ENCODE data around the gene MSI2.
A peak's percentile ranks its signal among the peaks of the same experiment; 100 is the strongest.

MSI2 gene

GRCh38 chr17:57355090-57355859 lies 99.0 kb downstream of the MSI2 start:
- DNase-seq (ENCODE audit: low spot score) = no peak
- ChIA-PET CTCF (no interaction called here), POLR2A (ENCODE audit: low non-redundant PET) (no interaction called here)
- H3K27ac ChIP-seq = no peak overlapping the region
- TF ChIP-seq, protein P1, sequence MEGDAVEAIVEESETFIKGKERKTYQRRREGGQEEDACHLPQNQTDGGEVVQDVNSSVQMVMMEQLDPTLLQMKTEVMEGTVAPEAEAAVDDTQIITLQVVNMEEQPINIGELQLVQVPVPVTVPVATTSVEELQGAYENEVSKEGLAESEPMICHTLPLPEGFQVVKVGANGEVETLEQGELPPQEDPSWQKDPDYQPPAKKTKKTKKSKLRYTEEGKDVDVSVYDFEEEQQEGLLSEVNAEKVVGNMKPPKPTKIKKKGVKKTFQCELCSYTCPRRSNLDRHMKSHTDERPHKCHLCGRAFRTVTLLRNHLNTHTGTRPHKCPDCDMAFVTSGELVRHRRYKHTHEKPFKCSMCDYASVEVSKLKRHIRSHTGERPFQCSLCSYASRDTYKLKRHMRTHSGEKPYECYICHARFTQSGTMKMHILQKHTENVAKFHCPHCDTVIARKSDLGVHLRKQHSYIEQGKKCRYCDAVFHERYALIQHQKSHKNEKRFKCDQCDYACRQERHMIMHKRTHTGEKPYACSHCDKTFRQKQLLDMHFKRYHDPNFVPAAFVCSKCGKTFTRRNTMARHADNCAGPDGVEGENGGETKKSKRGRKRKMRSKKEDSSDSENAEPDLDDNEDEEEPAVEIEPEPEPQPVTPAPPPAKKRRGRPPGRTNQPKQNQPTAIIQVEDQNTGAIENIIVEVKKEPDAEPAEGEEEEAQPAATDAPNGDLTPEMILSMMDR (conservative IDR thresholded peaks at IDR 0.05; ENCODE audit: low read depth) = no peak

DNA sequence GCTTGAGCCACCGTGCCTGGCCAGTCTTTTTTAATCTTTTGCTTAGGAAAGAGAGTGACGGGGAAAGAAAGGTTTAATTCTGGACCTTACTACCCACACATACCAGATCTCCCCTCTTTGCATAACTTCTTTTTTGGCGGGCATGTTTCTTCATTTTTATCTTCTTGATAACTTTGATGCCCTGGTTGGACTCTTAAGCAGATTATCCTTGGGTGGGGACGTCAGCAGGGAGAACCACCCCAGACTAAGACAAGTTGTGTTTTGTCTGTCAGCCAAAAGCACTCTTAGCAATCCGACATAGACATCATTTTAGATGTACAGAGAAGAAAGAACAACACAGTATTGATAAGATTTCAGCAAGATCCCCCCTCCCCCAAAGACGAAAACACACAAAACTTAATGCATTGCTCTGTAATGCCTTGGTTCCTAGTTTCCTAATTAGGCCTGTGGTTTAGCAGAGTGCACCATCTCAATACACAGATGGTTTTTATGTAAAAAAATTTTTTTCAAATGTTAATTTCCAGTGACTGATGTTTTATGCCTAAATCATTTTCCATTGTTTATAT lies 99.9 kb downstream of the MSI2 start:
- ChIA-PET POLR2A (ENCODE audit: low non-redundant PET) (no interaction called here), CTCF (no interaction called here)
- TF ChIP-seq, protein P1 (conservative IDR thresholded peaks at IDR 0.05; ENCODE audit: low read depth) = no peak
- H3K27ac ChIP-seq = no peak overlapping the region
- DNase-seq (ENCODE audit: low spot score) = no peak

DNA sequence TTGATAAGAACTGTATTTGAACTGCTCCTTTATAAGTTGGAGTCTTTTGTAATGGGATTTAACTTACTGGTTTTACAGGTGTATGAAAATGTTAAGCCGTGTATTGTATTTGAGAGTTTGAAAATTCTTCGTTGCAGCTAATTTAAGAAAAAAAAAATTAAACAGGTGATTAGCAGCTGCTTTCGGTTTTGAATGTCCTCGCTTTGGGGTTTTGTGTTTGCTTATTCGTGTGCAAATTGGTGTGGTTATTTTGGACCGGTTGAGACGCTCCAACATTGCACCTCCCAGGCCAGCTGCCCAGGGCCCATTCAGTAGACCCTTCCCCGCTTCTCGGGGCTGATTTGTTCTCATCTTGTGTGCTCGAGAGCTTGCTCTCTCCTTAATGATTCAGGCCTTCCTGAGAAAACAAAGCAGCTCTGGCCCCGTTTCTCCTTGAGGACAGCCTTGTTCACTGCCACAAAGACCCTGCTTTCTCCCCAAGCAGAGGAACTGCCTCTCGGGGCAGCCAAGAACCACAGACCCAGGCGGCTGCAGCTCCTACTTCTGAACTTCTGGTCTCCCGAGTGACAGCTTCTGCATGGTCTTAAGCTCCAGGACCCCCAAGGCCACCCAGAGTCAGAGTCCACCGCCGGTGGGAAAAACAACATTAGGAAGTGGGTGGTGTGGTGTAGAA lies 100.5 kb downstream of the MSI2 start:
- no peak for DNase-seq (ENCODE audit: low spot score)
- POLR2A ChIA-PET (ENCODE audit: low non-redundant PET) = no interaction called here
- CTCF ChIA-PET = interaction anchor here (1.6 kb wide), 1 partner anchor 114 kb away, joined by 5 read pairs; no protein-coding TSS in a partner anchor
- peak overlapping the region; percentile 48 for H3K27ac ChIP-seq
- TF ChIP-seq, protein P1 (conservative IDR thresholded peaks at IDR 0.05; ENCODE audit: low read depth) = no peak

DNA sequence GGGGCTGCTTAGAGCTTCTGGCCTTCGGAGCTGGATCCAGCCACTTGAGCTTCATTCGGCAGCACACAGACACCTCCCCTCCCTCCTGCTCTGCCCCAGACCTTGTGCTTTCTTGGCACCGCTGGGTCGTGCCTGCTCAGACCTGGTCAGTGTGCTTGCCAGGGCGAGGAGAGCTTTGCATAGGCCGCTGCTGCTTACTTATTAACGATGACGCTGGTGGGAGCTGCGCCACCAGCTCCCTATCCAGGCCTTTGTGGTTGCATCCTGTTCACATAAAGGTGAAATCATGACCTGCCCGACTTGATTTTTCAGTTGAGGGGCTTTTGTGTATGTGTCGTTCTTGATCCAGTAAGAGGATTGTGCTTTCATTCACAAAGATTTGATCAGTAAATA lies 101.1 kb downstream of the MSI2 start:
- ChIA-PET CTCF (interaction anchor here (1.6 kb wide), 1 partner anchor 115 kb away, joined by 5 read pairs; no protein-coding TSS in a partner anchor), POLR2A (ENCODE audit: low non-redundant PET) (no interaction called here)
- peak overlapping the region; percentile 48 for H3K27ac ChIP-seq
- TF ChIP-seq, protein P1 (conservative IDR thresholded peaks at IDR 0.05; ENCODE audit: low read depth) = no peak
- DNase-seq (ENCODE audit: low spot score) = no peak

DNA sequence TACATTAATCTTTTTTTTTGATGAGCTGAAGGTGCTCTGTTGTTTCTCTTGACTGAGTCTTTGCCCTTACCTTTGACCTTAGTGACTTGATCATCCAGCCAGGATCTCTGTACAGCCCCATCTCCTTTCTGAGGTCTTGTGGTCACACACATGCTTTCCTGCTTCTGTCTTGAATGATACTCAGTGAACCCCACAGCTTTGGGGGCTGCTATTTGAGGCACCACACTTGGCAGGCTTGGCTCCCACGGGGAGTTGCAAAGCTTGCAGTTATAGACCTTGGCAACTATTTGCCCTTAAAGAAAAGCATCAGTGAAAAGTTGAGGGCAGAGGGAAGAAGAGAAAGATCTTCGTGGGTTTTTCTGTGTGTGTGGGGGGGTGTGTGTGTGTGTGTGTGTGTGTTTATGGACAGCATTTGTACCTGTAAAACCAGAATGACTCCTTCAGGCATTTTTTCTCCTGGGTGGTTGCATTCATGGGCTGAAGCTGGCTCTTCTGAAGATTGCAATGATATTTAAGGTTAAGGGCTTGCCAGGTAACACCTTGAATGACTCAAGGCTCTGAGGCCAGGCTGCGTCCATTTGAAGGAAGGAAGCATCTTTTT lies 101.6 kb downstream of the MSI2 start:
- DNase-seq (ENCODE audit: low spot score) = peak; percentile 48
- H3K27ac ChIP-seq = no peak overlapping the region
- ChIA-PET POLR2A (ENCODE audit: low non-redundant PET) (no interaction called here), CTCF (interaction anchor here (1.6 kb wide), 1 partner anchor 115 kb away, joined by 5 read pairs; no protein-coding TSS in a partner anchor)
- TF ChIP-seq, protein P1 (conservative IDR thresholded peaks at IDR 0.05; ENCODE audit: low read depth) = no peak

DNA sequence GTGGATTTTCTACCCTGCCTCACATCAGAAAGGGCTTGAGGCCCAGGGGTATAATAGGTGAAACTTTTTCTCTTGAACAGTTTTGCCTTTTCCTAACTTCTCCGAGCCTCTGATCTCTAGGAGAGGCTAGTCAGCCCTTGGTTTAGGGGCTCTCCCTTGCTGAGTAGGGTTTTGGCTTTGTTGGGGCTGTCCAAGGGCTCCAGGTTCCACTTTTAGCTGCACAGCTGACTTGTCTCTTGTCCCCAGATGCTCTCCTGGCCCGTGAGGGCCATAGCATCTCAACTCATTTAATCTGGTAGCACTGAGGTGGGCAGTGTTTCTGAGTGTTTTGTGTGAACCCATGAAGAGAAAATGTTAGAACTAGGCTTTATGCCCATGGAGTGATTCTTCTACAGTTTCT lies 103.9 kb downstream of the MSI2 start:
- TF ChIP-seq, protein P1 (conservative IDR thresholded peaks at IDR 0.05; ENCODE audit: low read depth) = no peak
- ChIA-PET POLR2A (ENCODE audit: low non-redundant PET) (no interaction called here), CTCF (interaction anchor here (0.5 kb wide), 1 partner anchor 113 kb away, joined by 4 read pairs; no protein-coding TSS in a partner anchor)
- no peak overlapping the region for H3K27ac ChIP-seq
- no peak for DNase-seq (ENCODE audit: low spot score)
